Panc1 (cell line): ENCODE measurements around the gene BRD4. TPM values are rescaled to one million over a fixed set of nuclear protein-coding genes. Genes with fewer than 3 reads are reported as not detected.

ENCODE experiments used
- ATAC-seq: fragments of 200-7000 bp; cut with Tn5 transposase; 2 replicates; pipeline ENCODE4 v1.9.1; 2020; ENCODE audit warnings: mild to moderate bottlenecking, moderate library complexity
- BruUV-seq: library from RNA; stranded (reverse); fragments of 400-500 nt; replicated peaks from 2 replicates; lab custom pipeline; 2021; lab: Mats Ljungman, UMichigan
- CTCF ChIA-PET: fragments of 300-600 bp; sonication (Branson Sonifier 250); formaldehyde crosslinking; loops from one replicate; lab custom pipeline; 2022; ENCODE audit warnings: antibody characterized with exemption; lab: Charles Lee
- POLR2A ChIA-PET: fragments of 300-600 bp; sonication (Branson Sonifier 250); formaldehyde crosslinking; loops from one replicate; lab custom pipeline; 2022; ENCODE audit warnings: antibody characterized with exemption; lab: Charles Lee
- DNase-seq: peaks from one replicate; pipeline ENCODE4 v3.0.0-alpha.2; 2010; ENCODE audit warnings: low read depth, low spot score
- H3K27ac ChIP-seq: 2 replicates; pipeline ENCODE4 v1.5.1; 2011; ENCODE audit warnings: mild to moderate bottlenecking, low read length, inconsistent platforms
- H3K27me3 ChIP-seq: fragments of 200-500 bp; sonication (Bioruptor generic); 2 replicates; pipeline ENCODE4 v1.6.0; 2014; ENCODE audit warnings: low read length, inconsistent platforms; ENCODE audit not compliant: control insufficient read depth, insufficient read depth
- H3K36me3 ChIP-seq: fragments of 200-500 bp; sonication (Bioruptor generic); 2 replicates; pipeline ENCODE4 v1.5.1; 2014; ENCODE audit warnings: inconsistent platforms, mild to moderate bottlenecking, low read length, moderate library complexity; ENCODE audit not compliant: control insufficient read depth, insufficient read depth
- H3K4me1 ChIP-seq: 2 replicates; pipeline ENCODE4 v1.5.1; 2011; ENCODE audit warnings: inconsistent platforms, mild to moderate bottlenecking, low read length, moderate library complexity; ENCODE audit not compliant: control insufficient read depth, insufficient read depth
- H3K4me3 ChIP-seq, 2 experiments: 2 replicates each; pipeline ENCODE4 v1.5.1; 2011 to 2012; ENCODE audit warnings: low read depth in 2 of 2, low read length in 2 of 2, mild to moderate bottlenecking in 2 of 2, inconsistent platforms in 1 of 2, moderate library complexity in 1 of 2
- H3K9me3 ChIP-seq: fragments of 200-500 bp; sonication (Bioruptor generic); 2 replicates; pipeline ENCODE4 v1.5.1; 2014; ENCODE audit warnings: low read depth, mild to moderate bottlenecking, inconsistent platforms, low read length, moderate library complexity; ENCODE audit not compliant: control insufficient read depth, insufficient read depth
- POLR2AphosphoS5 ChIP-seq: IDR thresholded peaks from 2 replicates; pipeline ENCODE4 v1.6.1; 2012; ENCODE audit warnings: mild to moderate bottlenecking, low read depth, low read length, moderate library complexity
- SIN3A ChIP-seq: IDR thresholded peaks from 2 replicates; pipeline ENCODE4 v1.6.1; 2012; ENCODE audit warnings: low read depth, mild to moderate bottlenecking, low read length, moderate library complexity, borderline replicate concordance; ENCODE audit not compliant: insufficient read depth
- TCF7L2 ChIP-seq: IDR thresholded peaks from 2 replicates; pipeline ENCODE4 v1.6.1; 2011; ENCODE audit warnings: mild to moderate bottlenecking, low read depth, low read length, inconsistent platforms
- in situ Hi-C: cut with HindIII; loops from 2 replicates; pipeline ENCODE4 v1.10.0; 2016; ENCODE audit warnings: low sequenced_read_pairs, low pct_unique_long_range_greater_than_20kb
- intact Hi-C: fragments of 100-400 bp; cut with micrococcal nuclease; formaldehyde crosslinking; loops from one replicate; pipeline ENCODE4 v1.10.0; 2022; ENCODE audit not compliant: unreplicated experiment
- total RNA-seq: library from RNA; stranded (reverse); gene quantifications from one replicate; pipeline ENCODE4 v1.2.1, GENCODE V29; 2021; ENCODE audit not compliant: unreplicated experiment
- TF ChIP-seq, protein P1 (sequence below), 2 experiments: IDR thresholded peaks; 2 replicates each; pipeline ENCODE4 v1.6.1; 2011 to 2012; ENCODE audit warnings: low read depth in 2 of 2, control low read depth in 1 of 2, low read length in 1 of 2, mild to moderate bottlenecking in 1 of 2, moderate library complexity in 1 of 2; ENCODE audit not compliant: insufficient read depth in 1 of 2
- TF ChIP-seq, protein P2 (sequence below): fragments of 450-650 bp; IDR thresholded peaks from 2 replicates; pipeline ENCODE4 v1.5.1; 2017; ENCODE audit warnings: mild to moderate bottlenecking

BRD4 gene
- total RNA-seq, 1 experiment from 2014 or later, result 102 TPM

DNA sequence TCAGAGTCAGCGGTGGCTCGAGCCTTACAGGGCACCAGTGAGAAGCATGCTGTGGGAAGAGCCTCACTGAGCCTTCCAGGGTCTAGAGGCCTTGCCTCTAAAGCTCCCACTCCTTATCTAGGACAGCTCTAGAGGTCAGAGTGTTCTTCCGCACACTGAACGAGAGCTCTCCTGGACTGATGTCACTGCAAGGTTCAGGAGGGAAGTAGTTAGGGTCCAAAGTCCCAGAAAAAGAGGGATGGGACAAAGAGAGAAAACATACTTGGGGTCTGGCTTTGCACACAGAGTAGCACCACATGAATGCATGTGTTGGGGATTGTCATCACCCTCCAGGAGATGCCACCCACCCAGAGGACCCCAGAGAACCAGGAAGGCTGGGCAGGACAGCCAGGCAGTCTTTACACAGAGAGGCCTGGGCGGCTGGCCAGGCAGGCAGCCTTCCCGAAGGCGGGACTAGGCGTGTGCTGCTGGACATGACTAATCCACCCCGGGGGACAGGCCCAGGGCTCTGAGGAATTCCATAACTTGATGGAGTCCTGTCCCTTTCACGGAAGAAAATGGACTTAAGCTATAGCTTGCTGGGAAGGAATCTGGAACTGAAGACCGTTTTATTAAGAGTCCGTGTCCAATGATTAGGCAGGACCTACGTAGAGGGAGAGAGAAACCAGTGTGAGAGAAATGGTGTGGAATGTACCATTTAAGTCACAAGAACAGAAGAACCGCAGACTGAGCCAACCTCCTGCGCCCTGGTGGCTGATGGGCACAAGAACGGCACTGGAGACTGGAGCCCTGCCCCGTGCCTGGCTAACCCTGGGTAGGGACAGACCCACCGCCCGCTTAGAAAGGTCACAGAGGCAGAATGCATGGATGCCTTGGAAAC is 83.5 kb downstream of the BRD4 start:
- Histone ChIP-seq H3K36me3 (peaks cover 5% of the 10 kb centered on the region), H3K9me3 (no peaks in the 10 kb centered on the region), H3K4me1 (no peaks in the 10 kb centered on the region; the same call in none of the 2 replicates), H3K27ac (no peak overlapping the region), H3K27me3 (no peaks in the 10 kb centered on the region), H3K4me3 (no peak overlapping the region)
- DNase-seq (peak; percentile 2), ATAC-seq (0 out of 2 replicates have a peak, but pooled peaks have one; percentile 37)
- ChIA-PET POLR2A (no interaction called here), CTCF (no interaction called here)
- in situ Hi-C loops, result no loop called here
- BruUV-seq, result no TSS peak
- intact Hi-C loops, result no loop called here
- TF ChIP-seq, protein P1, sequence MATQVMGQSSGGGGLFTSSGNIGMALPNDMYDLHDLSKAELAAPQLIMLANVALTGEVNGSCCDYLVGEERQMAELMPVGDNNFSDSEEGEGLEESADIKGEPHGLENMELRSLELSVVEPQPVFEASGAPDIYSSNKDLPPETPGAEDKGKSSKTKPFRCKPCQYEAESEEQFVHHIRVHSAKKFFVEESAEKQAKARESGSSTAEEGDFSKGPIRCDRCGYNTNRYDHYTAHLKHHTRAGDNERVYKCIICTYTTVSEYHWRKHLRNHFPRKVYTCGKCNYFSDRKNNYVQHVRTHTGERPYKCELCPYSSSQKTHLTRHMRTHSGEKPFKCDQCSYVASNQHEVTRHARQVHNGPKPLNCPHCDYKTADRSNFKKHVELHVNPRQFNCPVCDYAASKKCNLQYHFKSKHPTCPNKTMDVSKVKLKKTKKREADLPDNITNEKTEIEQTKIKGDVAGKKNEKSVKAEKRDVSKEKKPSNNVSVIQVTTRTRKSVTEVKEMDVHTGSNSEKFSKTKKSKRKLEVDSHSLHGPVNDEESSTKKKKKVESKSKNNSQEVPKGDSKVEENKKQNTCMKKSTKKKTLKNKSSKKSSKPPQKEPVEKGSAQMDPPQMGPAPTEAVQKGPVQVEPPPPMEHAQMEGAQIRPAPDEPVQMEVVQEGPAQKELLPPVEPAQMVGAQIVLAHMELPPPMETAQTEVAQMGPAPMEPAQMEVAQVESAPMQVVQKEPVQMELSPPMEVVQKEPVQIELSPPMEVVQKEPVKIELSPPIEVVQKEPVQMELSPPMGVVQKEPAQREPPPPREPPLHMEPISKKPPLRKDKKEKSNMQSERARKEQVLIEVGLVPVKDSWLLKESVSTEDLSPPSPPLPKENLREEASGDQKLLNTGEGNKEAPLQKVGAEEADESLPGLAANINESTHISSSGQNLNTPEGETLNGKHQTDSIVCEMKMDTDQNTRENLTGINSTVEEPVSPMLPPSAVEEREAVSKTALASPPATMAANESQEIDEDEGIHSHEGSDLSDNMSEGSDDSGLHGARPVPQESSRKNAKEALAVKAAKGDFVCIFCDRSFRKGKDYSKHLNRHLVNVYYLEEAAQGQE (IDR thresholded peaks at IDR 0.05; ENCODE audit: insufficient read depth in 1 of 2, low read depth in 2 of 2, low read length in 1 of 2), result no peak
- TF ChIP-seq, protein P2, sequence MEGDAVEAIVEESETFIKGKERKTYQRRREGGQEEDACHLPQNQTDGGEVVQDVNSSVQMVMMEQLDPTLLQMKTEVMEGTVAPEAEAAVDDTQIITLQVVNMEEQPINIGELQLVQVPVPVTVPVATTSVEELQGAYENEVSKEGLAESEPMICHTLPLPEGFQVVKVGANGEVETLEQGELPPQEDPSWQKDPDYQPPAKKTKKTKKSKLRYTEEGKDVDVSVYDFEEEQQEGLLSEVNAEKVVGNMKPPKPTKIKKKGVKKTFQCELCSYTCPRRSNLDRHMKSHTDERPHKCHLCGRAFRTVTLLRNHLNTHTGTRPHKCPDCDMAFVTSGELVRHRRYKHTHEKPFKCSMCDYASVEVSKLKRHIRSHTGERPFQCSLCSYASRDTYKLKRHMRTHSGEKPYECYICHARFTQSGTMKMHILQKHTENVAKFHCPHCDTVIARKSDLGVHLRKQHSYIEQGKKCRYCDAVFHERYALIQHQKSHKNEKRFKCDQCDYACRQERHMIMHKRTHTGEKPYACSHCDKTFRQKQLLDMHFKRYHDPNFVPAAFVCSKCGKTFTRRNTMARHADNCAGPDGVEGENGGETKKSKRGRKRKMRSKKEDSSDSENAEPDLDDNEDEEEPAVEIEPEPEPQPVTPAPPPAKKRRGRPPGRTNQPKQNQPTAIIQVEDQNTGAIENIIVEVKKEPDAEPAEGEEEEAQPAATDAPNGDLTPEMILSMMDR, result no peak
- TF ChIP-seq POLR2AphosphoS5, result no peak
- no peak for TF ChIP-seq SIN3A
- no peak for TF ChIP-seq TCF7L2

DNA sequence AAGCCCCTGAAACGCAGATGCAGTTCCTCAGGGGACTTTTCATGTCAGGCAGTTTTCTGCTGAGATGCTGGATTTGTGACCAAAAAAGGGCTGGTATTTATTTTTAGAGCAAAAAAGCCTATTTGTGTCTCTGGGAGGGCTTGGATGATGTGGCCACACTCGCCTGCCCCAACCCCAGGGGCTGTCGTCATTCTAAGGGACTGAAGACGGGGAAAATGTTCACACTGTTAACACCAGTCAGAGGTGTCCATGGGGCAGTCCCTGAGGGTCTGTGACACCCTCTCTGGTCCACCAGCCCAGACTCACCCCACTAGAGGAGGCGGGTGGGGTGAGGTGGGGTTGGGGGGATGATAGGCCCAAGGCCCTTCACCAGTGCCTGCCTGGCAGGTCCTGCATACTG is 84.2 kb downstream of the BRD4 start:
- no peak overlapping the region for H3K27ac ChIP-seq
- no peaks in the 10 kb centered on the region; the same call in none of the 2 replicates for H3K4me1 ChIP-seq
- ATAC-seq, result no peak
- no TSS peak for BruUV-seq
- no peak overlapping the region for H3K4me3 ChIP-seq
- no peaks in the 10 kb centered on the region for H3K27me3 ChIP-seq
- no peaks in the 10 kb centered on the region for H3K9me3 ChIP-seq
- peaks cover 3% of the 10 kb centered on the region for H3K36me3 ChIP-seq
- ChIA-PET CTCF (no interaction called here), POLR2A (no interaction called here)
- in situ Hi-C loops, result no loop called here
- TF ChIP-seq TCF7L2 (no peak), SIN3A (no peak), POLR2AphosphoS5 (no peak)
- TF ChIP-seq, protein P1 (IDR thresholded peaks at IDR 0.05; ENCODE audit: insufficient read depth in 1 of 2, low read depth in 2 of 2, low read length in 1 of 2), result no peak
- TF ChIP-seq, protein P2, result no peak
- intact Hi-C loops, result no loop called here
- DNase-seq, result no peak
